PC-3 (cell line): ENCODE measurements around the gene FAM168A. TPM values are rescaled to one million over a fixed set of nuclear protein-coding genes. Genes with fewer than 3 reads are reported as not detected.

ENCODE experiments used
- ATAC-seq: fragments of 200-7000 bp; cut with Tn5 transposase; 2 replicates; pipeline ENCODE4 v1.9.1; 2020; ENCODE audit warnings: mild to moderate bottlenecking, moderate library complexity
- BruUV-seq: library from RNA; stranded (reverse); fragments of 400-500 nt; replicated peaks from 2 replicates; lab custom pipeline; 2021; lab: Mats Ljungman, UMichigan
- CTCF ChIA-PET: fragments of 300-600 bp; sonication (Branson Sonifier 250); formaldehyde crosslinking; loops from one replicate; lab custom pipeline; 2022; ENCODE audit warnings: antibody characterized with exemption; lab: Charles Lee
- POLR2A ChIA-PET: fragments of 300-600 bp; sonication (Branson Sonifier 250); formaldehyde crosslinking; loops from one replicate; lab custom pipeline; 2022; ENCODE audit warnings: antibody characterized with exemption; ENCODE audit not compliant: unreplicated experiment; lab: Charles Lee
- DNase-seq: peaks from one replicate; pipeline ENCODE4 v3.0.0-alpha.2; 2015
- H2AFZ ChIP-seq: fragments of 300-600 bp; sonication (generic); 2 replicates; pipeline ENCODE4 v1.6.0; 2016; ENCODE audit warnings: antibody characterized with exemption, low read length
- H3F3A ChIP-seq: fragments of 300-600 bp; sonication (generic); one replicate; pipeline ENCODE4 v1.6.0; 2017; ENCODE audit warnings: antibody characterized with exemption, low read length, control low read depth, mild to moderate bottlenecking; ENCODE audit not compliant: unreplicated experiment
- H3K27ac ChIP-seq: fragments of 300-600 bp; sonication (generic); 2 replicates; pipeline ENCODE4 v1.5.1; 2016; ENCODE audit warnings: mild to moderate bottlenecking, low read length
- H3K27me3 ChIP-seq: fragments of 300-600 bp; sonication (generic); 2 replicates; pipeline ENCODE4 v1.6.1; 2016; ENCODE audit warnings: low read length, mixed read lengths
- H3K36me3 ChIP-seq: fragments of 300-600 bp; sonication (generic); 2 replicates; pipeline ENCODE4 v1.6.1; 2016; ENCODE audit warnings: low read depth, mixed run types, low read length, mixed read lengths
- H3K4me1 ChIP-seq: fragments of 300-600 bp; sonication (generic); 2 replicates; pipeline ENCODE4 v1.5.1; 2016; ENCODE audit warnings: low read length; ENCODE audit not compliant: insufficient read depth
- H3K4me2 ChIP-seq: fragments of 300-600 bp; sonication (generic); 2 replicates; pipeline ENCODE4 v1.6.0; 2016; ENCODE audit warnings: low read length
- H3K4me3 ChIP-seq: fragments of 300-600 bp; sonication (generic); 2 replicates; pipeline ENCODE4 v1.5.1; 2016; ENCODE audit warnings: mild to moderate bottlenecking, low read length, mixed read lengths
- H3K79me2 ChIP-seq: fragments of 300-600 bp; sonication (generic); 2 replicates; pipeline ENCODE4 v1.6.1; 2017; ENCODE audit warnings: low read length, mixed read lengths
- H3K9ac ChIP-seq: fragments of 300-600 bp; sonication (generic); 2 replicates; pipeline ENCODE4 v1.6.0; 2016; ENCODE audit warnings: mild to moderate bottlenecking, low read length
- H3K9me2 ChIP-seq: fragments of 300-600 bp; sonication (generic); replicated peaks from 2 replicates; pipeline ENCODE4 v1.6.1; 2016; ENCODE audit warnings: mixed run types, low read length, mixed read lengths
- H3K9me3 ChIP-seq: fragments of 300-600 bp; sonication (generic); 2 replicates; pipeline ENCODE4 v1.6.1; 2016; ENCODE audit warnings: low read length, mixed read lengths
- H4K20me1 ChIP-seq: fragments of 300-600 bp; sonication (generic); 2 replicates; pipeline ENCODE4 v1.6.1; 2016; ENCODE audit warnings: low read length, mixed read lengths
- CTCF ChIP-seq: fragments of 300-600 bp; sonication (generic); conservative IDR thresholded peaks from 2 replicates; pipeline ENCODE4 v1.5.1; 2017; ENCODE audit warnings: antibody characterized with exemption, low read depth, mild to moderate bottlenecking, low read length
- EZH2 ChIP-seq: fragments of 300-600 bp; sonication (generic); IDR thresholded peaks from one replicate; pipeline ENCODE4 v1.6.1; 2017; ENCODE audit warnings: antibody characterized with exemption, mild to moderate bottlenecking, low read length; ENCODE audit not compliant: unreplicated experiment
- EZH2phosphoT487 ChIP-seq: fragments of 300-600 bp; sonication (generic); IDR thresholded peaks from 2 replicates; pipeline ENCODE4 v1.6.1; 2018; ENCODE audit warnings: mild to moderate bottlenecking, antibody characterized with exemption, low read length, borderline replicate concordance
- intact Hi-C: fragments of 100-400 bp; cut with micrococcal nuclease; formaldehyde crosslinking; loops from 2 replicates; pipeline ENCODE4 v1.9.0; 2023
- total RNA-seq: library from RNA; depleted of rRNA; stranded (reverse); fragments of >200 nt; gene quantifications from 2 replicates; pipeline ENCODE4 v1.2.3, GENCODE V29; 2014

The FAM168A gene
- total RNA-seq, 1 experiment from 2014 or later = 24.5 TPM

- peaks cover 4% of the 10 kb centered on the region; the same call in 1 of the 2 replicates for H3K79me2 ChIP-seq
- CTCF ChIA-PET = no interaction called here
These were observed 102.2 kb downstream of the FAM168A start for GRCh38 chr11:73495731-73496130.

GRCh38 chr11:73493956-73494598 lies 103.8 kb downstream of the FAM168A start:
- H3K4me2 ChIP-seq = 0 out of 2 replicates have a peak overlapping the region, but pooled peaks have one; percentile 15
- intact Hi-C loops = no loop called here
- peak; percentile 94 for DNase-seq
- peak; percentile 50 for ATAC-seq
- no peak overlapping the region for H3K9ac ChIP-seq
- H3K4me3 ChIP-seq = no peak overlapping the region
- no peaks in the 10 kb centered on the region for H3K36me3 ChIP-seq
- no peak for TF ChIP-seq CTCF
- no peak for TF ChIP-seq EZH2phosphoT487
- no peak for TF ChIP-seq EZH2
- H3K79me2 ChIP-seq = peaks cover 4% of the 10 kb centered on the region; the same call in 1 of the 2 replicates
- no TSS peak for BruUV-seq
- CTCF ChIA-PET = no interaction called here
- no peak overlapping the region for H2AFZ ChIP-seq
- H4K20me1 ChIP-seq = no peaks in the 10 kb centered on the region
- no peaks in the 10 kb centered on the region for H3K27me3 ChIP-seq
- peaks cover 14% of the 10 kb centered on the region for H3K4me1 ChIP-seq
- H3K9me3 ChIP-seq = no peaks in the 10 kb centered on the region
- H3K27ac ChIP-seq = peak overlapping the region; percentile 21
- no peaks in the 10 kb centered on the region for H3F3A ChIP-seq
- H3K9me2 ChIP-seq = no peaks in the 10 kb centered on the region
- POLR2A ChIA-PET = interaction anchor here (0.6 kb wide), 1 partner anchor 398 kb away, joined by 3 read pairs; no protein-coding TSS in a partner anchor

More at GRCh38 chr11:73495731-73496130, 102.2 kb downstream of the FAM168A start:
- no peak overlapping the region for H3K4me3 ChIP-seq
- no peaks in the 10 kb centered on the region for H3K9me3 ChIP-seq
- H2AFZ ChIP-seq = no peak overlapping the region
- no TSS peak for BruUV-seq
- POLR2A ChIA-PET = no interaction called here
- no peak overlapping the region for H3K4me2 ChIP-seq
- H3K9ac ChIP-seq = no peak overlapping the region
- H3F3A ChIP-seq = no peaks in the 10 kb centered on the region
- no peak for ATAC-seq
- peaks cover 14% of the 10 kb centered on the region for H3K4me1 ChIP-seq
- H3K27me3 ChIP-seq = no peaks in the 10 kb centered on the region
- no peak for TF ChIP-seq EZH2phosphoT487
- TF ChIP-seq CTCF = no peak
- no peak for TF ChIP-seq EZH2
- no peaks in the 10 kb centered on the region for H3K36me3 ChIP-seq
- DNase-seq = no peak
- intact Hi-C loops = no loop called here
- H3K9me2 ChIP-seq = no peaks in the 10 kb centered on the region
- no peak overlapping the region for H3K27ac ChIP-seq
- no peaks in the 10 kb centered on the region for H4K20me1 ChIP-seq

- no peak for DNase-seq
- Histone ChIP-seq H3F3A (no peaks in the 10 kb centered on the region), H3K9ac (no peak overlapping the region), H3K4me1 (peaks cover 4% of the 10 kb centered on the region; the same call in 1 of the 2 replicates), H3K27ac (no peak overlapping the region), H3K4me3 (no peak overlapping the region), H4K20me1 (no peaks in the 10 kb centered on the region), H3K9me3 (no peaks in the 10 kb centered on the region), H3K27me3 (no peaks in the 10 kb centered on the region), H3K9me2 (no peaks in the 10 kb centered on the region), H3K4me2 (no peak overlapping the region), H3K36me3 (no peaks in the 10 kb centered on the region), H3K79me2 (no peaks in the 10 kb centered on the region), H2AFZ (no peak overlapping the region)
- ChIA-PET POLR2A (no interaction called here), CTCF (no interaction called here)
- BruUV-seq = no TSS peak
- intact Hi-C loops = no loop called here
- ATAC-seq = no peak
- TF ChIP-seq EZH2 (no peak), CTCF (no peak), EZH2phosphoT487 (no peak)
These were observed 116.3 kb downstream of the FAM168A start for GRCh38 chr11:73481626-73482025.
